Measurements from ENCODE around the gene PRR7. TPM values are rescaled to one million over a fixed set of nuclear protein-coding genes. Genes with fewer than 3 reads are reported as not detected.
"Not testable (repeated sequence)": the region's sequence is repeated elsewhere in the genome, so short reads cannot be mapped to it uniquely, and the experiment has no call there.

The PRR7 gene
- total RNA-seq, 1 donor from 2014 or later: 1.7 TPM

GRCh38 chr5:177405805-177406204, 40.8 kb upstream of the PRR7 start:
- Histone ChIP-seq H3K4me3 (no peak overlapping the region), H3K27ac (no peak overlapping the region), H3K27me3 (ENCODE audit: low read depth) (peaks cover 33% of the 10 kb centered on the region), H3K9me3 (no peaks in the 10 kb centered on the region), H3K36me3 (no peaks in the 10 kb centered on the region), H3K4me1 (peaks cover 44% of the 10 kb centered on the region)
- DNase-seq (peak; percentile 82), ATAC-seq (peak in 1 of 2 donors; percentile 24)
- intact Hi-C loops (cut with DNase I): loop anchor here (10.0 kb wide), 1 partner anchor 49 kb away; no protein-coding TSS in a partner anchor
- TF ChIP-seq CTCF (IDR thresholded peaks at IDR 0.05): no peak

- Histone ChIP-seq H3K4me3 (no peak within 1 kb of the TSS), H3K36me3 (no peaks in the 10 kb centered on the region), H3K9me3 (no peaks in the 10 kb centered on the region), H3K4me1 (peaks cover 22% of the 10 kb centered on the region), H3K27ac (no peak within 1 kb of the TSS), H3K27me3 (ENCODE audit: low read depth) (no peaks in the 10 kb centered on the region)
- DNase-seq (no peak), ATAC-seq (no peak)
- no peak for TF ChIP-seq CTCF (IDR thresholded peaks at IDR 0.05)
- intact Hi-C loops (cut with DNase I): loop anchor here (10.0 kb wide), 1 partner anchor 46 kb away; no protein-coding TSS in a partner anchor
Measured at GRCh38 chr5:177409043-177409801, 37.4 kb upstream of the PRR7 start, which contains the start of gene F12. Gene F12, minus strand, starts transcription at chr5:177409564. Its CDS starts 37 bp downstream, at chr5:177409527.

- no peaks in the 10 kb centered on the region for H3K9me3 ChIP-seq
- no peak for DNase-seq
- H3K36me3 ChIP-seq: no peaks in the 10 kb centered on the region
- no peak for ATAC-seq
- intact Hi-C loops (cut with DNase I): no loop called here
- H3K27ac ChIP-seq: no peak overlapping the region
- H3K27me3 ChIP-seq (ENCODE audit: low read depth): no peaks in the 10 kb centered on the region
- no peak for TF ChIP-seq CTCF (IDR thresholded peaks at IDR 0.05)
- no peak overlapping the region for H3K4me3 ChIP-seq
- H3K4me1 ChIP-seq: peaks cover 9% of the 10 kb centered on the region
Measured at GRCh38 chr5:177410575-177410974, 36.0 kb upstream of the PRR7 start.

- ATAC-seq (no peak), DNase-seq (no peak)
- Histone ChIP-seq H3K36me3 (no peaks in the 10 kb centered on the region), H3K9me3 (no peaks in the 10 kb centered on the region), H3K27ac (no peak overlapping the region), H3K27me3 (ENCODE audit: low read depth) (no peaks in the 10 kb centered on the region), H3K4me1 (peaks cover 12% of the 10 kb centered on the region), H3K4me3 (no peak overlapping the region)
- intact Hi-C loops (cut with DNase I): no loop called here
- no peak for TF ChIP-seq CTCF (IDR thresholded peaks at IDR 0.05)
Measured at GRCh38 chr5:177412603-177413233, 33.9 kb upstream of the PRR7 start.

- Histone ChIP-seq H3K9me3 (no peaks in the 10 kb centered on the region), H3K27me3 (ENCODE audit: low read depth) (no peaks in the 10 kb centered on the region), H3K36me3 (no peaks in the 10 kb centered on the region), H3K4me3 (no peak overlapping the region), H3K4me1 (peaks cover 12% of the 10 kb centered on the region), H3K27ac (no peak overlapping the region)
- TF ChIP-seq CTCF (IDR thresholded peaks at IDR 0.05): no peak
- DNase-seq: no peak
- ATAC-seq: no peak
- intact Hi-C loops (cut with DNase I): no loop called here
Measured at GRCh38 chr5:177414481-177414880, 32.1 kb upstream of the PRR7 start.

GRCh38 chr5:177417081-177417480, 29.5 kb upstream of the PRR7 start:
- intact Hi-C loops (cut with DNase I); ATAC-seq; H3K9me3 ChIP-seq; H3K36me3 ChIP-seq; DNase-seq; H3K27me3 ChIP-seq (ENCODE audit: low read depth); H3K4me3 ChIP-seq: not testable (repeated sequence)
- Histone ChIP-seq H3K4me1 (peaks cover 12% of the 10 kb centered on the region), H3K27ac (peak overlapping the region; percentile 73)

All from lower lobe of right lung (tissue), 2 donors.